H1 (cell line): Measurements from ENCODE around the gene CALM3. TPM values are rescaled to one million over a fixed set of nuclear protein-coding genes. Genes with fewer than 3 reads are reported as not detected.

Source experiments
- GABPA ChIP-seq: IDR thresholded peaks from 2 replicates; pipeline ENCODE4 v1.6.1; 2011; ENCODE audit warnings: mild to moderate bottlenecking, low read length, moderate library complexity, borderline replicate concordance; ENCODE audit not compliant: insufficient read depth
- JUN ChIP-seq: IDR thresholded peaks from 2 replicates; pipeline ENCODE4 v1.6.1; 2011; ENCODE audit warnings: low read depth, mild to moderate bottlenecking, improper control_type of control experiment, low read length
- MAX ChIP-seq: IDR thresholded peaks from 2 replicates; pipeline ENCODE4 v1.6.1; 2012; ENCODE audit warnings: inconsistent platforms
- POU5F1 ChIP-seq: IDR thresholded peaks from 2 replicates; pipeline ENCODE4 v1.6.1; 2011; ENCODE audit warnings: low read depth, mild to moderate bottlenecking, low read length, moderate library complexity
- RXRA ChIP-seq: IDR thresholded peaks from 2 replicates; pipeline ENCODE4 v1.6.1; 2011; ENCODE audit warnings: low read depth, mild to moderate bottlenecking, low read length, moderate library complexity; ENCODE audit not compliant: insufficient read depth
- SIN3A ChIP-seq, 2 experiments: IDR thresholded peaks in 1 of 2; conservative IDR thresholded peaks in 1 of 2; 2 replicates each; pipeline ENCODE4 v1.6.1; 2011 to 2012; ENCODE audit warnings: low read length in 2 of 2, improper control_type of control experiment in 1 of 2, low read depth in 1 of 2, mild to moderate bottlenecking in 1 of 2
- SIX5 ChIP-seq: IDR thresholded peaks from 2 replicates; pipeline ENCODE4 v1.6.1; 2011; ENCODE audit warnings: mild to moderate bottlenecking, low read depth, low read length
- SP4 ChIP-seq: IDR thresholded peaks from 2 replicates; pipeline ENCODE4 v1.6.1; 2012; ENCODE audit warnings: low read length, inconsistent platforms
- polyA plus RNA-seq, 7 experiments: library from polyadenylated mRNA; depleted of rRNA in 3 of 7; stranded (reverse) in 5 of 7; unstranded in 2 of 7; fragments of >200 nt in 5 of 7; fragments of 200-250 nt in 2 of 7; gene quantifications; 1 replicate in 5 of 7; 2 replicates in 1 of 7; 4 replicates in 1 of 7; pipeline versions ENCODE4 v1.2.1 to v1.2.3, GENCODE V29; 2011 to 2013; ENCODE audit warnings: missing spikeins in 2 of 7, mixed read lengths in 2 of 7
- total RNA-seq: library from RNA; stranded (reverse); fragmentation: NEBNext Ultra II Directional; extraction: Animal tissue kit (Norgen Biotek cat#: 25700); gene quantifications from 2 replicates; pipeline ENCODE4 v1.2.1, GENCODE V29; 2021

The CALM3 gene
- total and polyA plus RNA-seq, 2 of the 8 experiments (the other 6 are each of a cell fraction or from before 2014, with no cell fraction given), result 315 to 326 TPM

GRCh38 chr19:46623915-46624502, 22.9 kb downstream of the CALM3 start (continued):
- TF ChIP-seq SIN3A (conservative IDR thresholded peaks at IDR 0.05 in 1 of 2, IDR thresholded peaks at IDR 0.05 in 1 of 2; ENCODE audit: low read depth in 1 of 2, low read length in 2 of 2), result no peak
- TF ChIP-seq SIX5, result no peak
- TF ChIP-seq SP4, result no peak
- TF ChIP-seq RXRA, result no peak
- no peak for TF ChIP-seq MAX
- TF ChIP-seq GABPA, result no peak
- TF ChIP-seq JUN, result no peak
- TF ChIP-seq POU5F1, result no peak
